Left hindlimb (tissue), 1 donor: ENCODE results near the gene SAFB.
"Not testable (repeated sequence)": the region's sequence is repeated elsewhere in the genome, so short reads cannot be mapped to it uniquely, and the experiment has no call there.

Experiments
- DNase-seq: peaks from one replicate; pipeline ENCODE4 v3.0.0-alpha.2; 2018

The SAFB gene

DNA sequence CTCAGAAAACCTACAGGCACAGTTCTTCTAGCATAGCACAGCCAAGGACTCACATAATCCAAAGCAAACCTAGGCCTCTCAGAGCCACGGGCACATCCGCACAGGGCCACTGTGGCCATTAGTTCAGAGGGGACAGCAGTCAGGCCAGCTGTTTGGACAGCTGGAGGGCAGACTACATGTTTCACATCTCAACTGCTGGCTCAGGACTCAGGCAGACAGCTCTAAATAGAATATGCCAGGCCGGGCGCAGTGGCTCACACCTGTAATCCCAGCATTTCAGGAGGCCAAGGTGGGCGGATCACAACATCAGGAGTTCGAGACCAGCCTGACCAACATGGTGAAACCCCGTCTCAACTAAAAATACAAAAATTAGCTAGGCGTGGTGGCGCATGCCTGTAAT, 27.1 kb upstream of the SAFB start:
- DNase-seq: no peak

GRCh38 chr19:5600797-5601196, 22.1 kb upstream of the SAFB start:
- no peak for DNase-seq

GRCh38 chr19:5603626-5604025, 19.3 kb upstream of the SAFB start:
- no peak for DNase-seq

DNA sequence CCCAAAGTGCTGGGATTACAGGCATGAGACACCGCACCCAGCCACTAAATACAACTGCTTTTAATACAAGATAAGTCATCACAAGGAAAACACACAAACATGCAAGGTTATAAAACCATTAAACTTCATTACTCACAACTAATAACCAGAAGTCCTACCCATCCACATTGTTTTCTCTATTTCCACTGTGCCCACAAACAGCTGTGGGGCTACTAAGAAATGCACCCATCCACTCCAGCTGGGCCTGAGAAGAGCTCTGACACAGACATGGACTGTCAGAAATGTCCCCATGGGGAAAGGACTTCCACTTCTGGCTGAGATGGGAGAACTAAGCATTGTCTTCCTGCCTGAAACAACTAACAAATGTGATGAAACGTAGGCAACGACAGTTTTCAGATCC, 17.5 kb upstream of the SAFB start:
- DNase-seq: no peak

GRCh38 chr19:5607318-5608275, 15.3 kb upstream of the SAFB start:
- no peak for DNase-seq

DNA sequence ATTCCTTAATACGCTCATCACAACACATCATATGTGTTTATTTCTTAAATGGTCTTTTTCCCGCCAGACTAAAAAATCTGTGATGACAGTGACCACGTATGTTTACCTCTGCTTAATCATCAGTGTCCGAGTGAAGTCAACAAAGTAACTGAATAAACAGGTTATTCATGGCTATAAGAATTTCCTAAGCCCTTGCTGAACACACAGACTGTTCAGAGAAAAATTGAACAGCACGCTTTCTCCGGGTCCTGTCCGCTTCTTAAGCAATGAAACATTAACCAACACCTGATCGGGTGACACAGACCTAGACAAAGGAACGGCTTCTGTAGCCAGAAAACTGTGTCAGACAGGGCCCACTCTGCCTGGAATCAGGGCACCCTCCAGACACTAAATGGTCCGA, 14.6 kb upstream of the SAFB start:
- no peak for DNase-seq

- DNase-seq: not testable (repeated sequence)
Measured at GRCh38 chr19:5608766-5609165, 14.1 kb upstream of the SAFB start.

DNA sequence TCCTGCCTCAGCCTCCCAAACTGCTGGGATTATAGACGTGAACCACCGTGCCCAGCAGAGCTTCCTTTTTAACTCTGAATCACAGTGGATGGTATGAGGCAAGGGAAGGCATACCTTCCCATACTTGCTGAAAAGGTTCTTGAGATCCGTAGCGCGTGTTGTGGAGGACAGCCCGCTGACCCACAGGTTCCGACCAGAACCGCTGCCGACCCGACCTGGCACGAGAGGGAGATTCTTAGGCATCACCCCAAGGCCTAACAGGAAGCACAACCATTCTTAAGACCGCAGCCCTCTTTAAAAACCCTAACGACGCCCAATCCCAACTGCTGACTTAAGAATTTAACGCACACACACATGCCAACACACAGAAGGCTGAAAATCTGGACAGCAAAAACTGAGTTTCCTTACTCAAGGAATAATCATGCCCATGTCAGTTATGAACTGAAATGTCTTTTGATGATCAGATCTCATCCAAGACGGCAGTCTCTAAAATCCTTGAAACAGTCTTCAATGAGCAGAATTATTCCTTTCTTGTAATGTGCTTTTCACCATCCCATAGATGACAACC, 12.9 kb upstream of the SAFB start:
- no peak for DNase-seq

GRCh38 chr19:5612891-5613865, 9.7 kb upstream of the SAFB start:
- DNase-seq: no peak

DNA sequence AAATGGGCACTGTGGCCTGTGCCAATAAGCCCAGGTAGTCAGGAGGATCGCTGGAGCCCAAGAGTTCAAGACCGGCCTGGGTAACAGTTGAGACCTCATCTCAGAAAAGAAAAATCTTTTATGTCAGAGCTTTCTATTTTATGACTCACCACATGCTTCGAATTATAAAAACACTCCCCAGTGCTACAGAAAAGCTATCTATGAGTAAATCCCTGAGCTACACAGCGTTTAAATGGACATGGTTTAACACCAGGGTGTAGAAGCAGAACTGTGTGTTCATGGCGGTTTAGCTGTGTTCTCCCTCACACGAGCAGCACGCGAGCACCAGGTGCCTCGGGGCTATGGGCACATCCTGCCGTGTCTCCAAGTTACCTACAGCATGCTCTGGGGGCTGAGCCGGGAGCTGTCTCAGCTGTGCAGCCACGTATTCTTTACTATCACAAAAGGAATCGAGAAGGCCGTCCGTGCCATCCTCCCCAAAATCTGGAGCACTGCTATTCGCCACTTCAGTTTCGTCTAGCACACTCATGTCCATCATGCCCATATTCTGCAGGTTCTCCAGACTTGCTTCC, 7.0 kb upstream of the SAFB start:
- DNase-seq: no peak

- no peak for DNase-seq
Measured at GRCh38 chr19:5617080-5617479, 5.8 kb upstream of the SAFB start.

- no peak for DNase-seq
Measured at GRCh38 chr19:5618591-5618990, 4.3 kb upstream of the SAFB start.

GRCh38 chr19:5619946-5620345, 2.9 kb upstream of the SAFB start:
- no peak for DNase-seq

GRCh38 chr19:5621311-5621944, 1.5 kb upstream of the SAFB start:
- no peak for DNase-seq

GRCh38 chr19:5621945-5622464, 878 bp upstream of the SAFB start:
- peak; percentile 42 for DNase-seq

- no peak for DNase-seq
Measured at GRCh38 chr19:5623397-5624017, 624 bp downstream of the SAFB start.

DNA sequence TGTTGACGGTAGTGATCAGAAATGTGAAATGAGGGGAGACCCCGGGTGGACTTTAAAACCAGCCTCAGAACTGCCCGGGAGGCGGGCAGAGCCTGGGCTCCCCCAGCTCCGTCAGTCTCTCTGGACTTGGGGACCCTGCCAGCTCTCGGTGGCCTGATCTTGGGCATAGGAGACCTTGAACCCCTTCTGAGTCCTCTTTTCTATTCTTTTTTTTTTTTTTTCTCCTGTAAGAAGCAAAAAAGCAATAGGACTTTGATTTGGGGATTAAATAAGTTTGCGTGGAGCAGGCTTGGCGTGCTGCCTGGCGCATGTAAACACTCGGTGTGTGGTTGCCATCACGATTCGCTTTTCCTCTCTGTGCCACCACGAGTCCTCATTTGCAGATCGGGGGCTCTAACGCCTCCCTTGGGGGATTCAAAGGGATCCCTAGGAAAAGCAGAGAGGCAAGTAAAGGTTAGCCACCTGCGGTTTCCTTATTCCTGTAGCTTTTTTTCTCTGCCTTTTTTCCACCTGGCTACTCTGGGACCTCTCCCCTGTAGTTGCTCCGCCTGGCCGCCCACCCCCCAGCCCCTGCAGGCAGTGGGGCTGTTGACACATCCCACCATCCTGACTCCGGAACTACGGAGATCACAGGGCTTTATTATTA, 1.3 kb downstream of the SAFB start:
- no peak for DNase-seq

- DNase-seq: no peak
Measured at GRCh38 chr19:5624741-5625278, 1.9 kb downstream of the SAFB start.

- DNase-seq: no peak
Measured at GRCh38 chr19:5625641-5626040, 2.8 kb downstream of the SAFB start.

- DNase-seq: peak; percentile 51
Measured at GRCh38 chr19:5627395-5627904, 4.6 kb downstream of the SAFB start.

- DNase-seq: no peak
Measured at GRCh38 chr19:5628461-5628860, 5.6 kb downstream of the SAFB start.
